ENCODE results near the gene TRMT1. TPM values are rescaled to one million over a fixed set of nuclear protein-coding genes. Genes with fewer than 3 reads are reported as not detected.

The TRMT1 gene
- total RNA-seq, 1 experiment from 2014 or later: 36.5 TPM

DNA sequence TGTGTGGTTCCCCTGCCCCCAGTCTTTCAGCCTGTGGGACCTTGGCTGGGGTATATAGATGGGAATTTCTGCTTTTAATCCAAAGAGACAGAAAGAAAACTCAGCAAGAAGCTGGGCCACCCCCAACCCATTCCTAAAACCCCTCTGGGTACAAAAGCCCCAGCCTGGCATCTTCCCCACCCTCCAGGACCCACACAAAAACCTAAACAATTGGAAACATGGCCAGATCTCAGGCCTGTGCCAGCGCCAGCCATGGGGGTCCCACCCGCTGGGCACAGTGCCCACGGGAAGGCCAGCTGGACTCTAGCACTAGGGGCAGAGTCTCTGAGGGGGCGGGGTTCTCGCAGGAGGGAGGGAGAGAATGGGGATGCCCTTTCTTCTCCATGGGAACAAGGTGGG lies 22.4 kb downstream of the TRMT1 start:
- Mint-ChIP-seq H3K27ac (ENCODE audit: unreplicated experiment) (no peak overlapping the region), H3K4me3 (ENCODE audit: low read depth, unreplicated experiment) (no peak overlapping the region), H3K4me1 (ENCODE audit: low read depth, unreplicated experiment) (no peaks in the 10 kb centered on the region), H3K9me3 (ENCODE audit: low read depth, unreplicated experiment) (no peaks in the 10 kb centered on the region), H3K27me3 (ENCODE audit: unreplicated experiment) (no peaks in the 10 kb centered on the region), H3K36me3 (ENCODE audit: insufficient read depth, unreplicated experiment) (peaks cover 14% of the 10 kb centered on the region)
- CTCF ChIA-PET: interaction anchor here (1.0 to 3.9 kb wide), 9 partner anchors 12 to 129 kb away, joined by 3 to 35 read pairs (median 7); no protein-coding TSS in a partner anchor
- DNase-seq: no peak
- BruUV-seq (replicated peaks): no TSS peak
- no peak for TF ChIP-seq CTCF (IDR thresholded peaks at IDR 0.05; ENCODE audit: unreplicated experiment)
- intact Hi-C loops (cut with micrococcal nuclease; ENCODE audit: unreplicated experiment): loop anchor here (5.0 kb wide), 1 partner anchor 117 kb away; no protein-coding TSS in a partner anchor

DNA sequence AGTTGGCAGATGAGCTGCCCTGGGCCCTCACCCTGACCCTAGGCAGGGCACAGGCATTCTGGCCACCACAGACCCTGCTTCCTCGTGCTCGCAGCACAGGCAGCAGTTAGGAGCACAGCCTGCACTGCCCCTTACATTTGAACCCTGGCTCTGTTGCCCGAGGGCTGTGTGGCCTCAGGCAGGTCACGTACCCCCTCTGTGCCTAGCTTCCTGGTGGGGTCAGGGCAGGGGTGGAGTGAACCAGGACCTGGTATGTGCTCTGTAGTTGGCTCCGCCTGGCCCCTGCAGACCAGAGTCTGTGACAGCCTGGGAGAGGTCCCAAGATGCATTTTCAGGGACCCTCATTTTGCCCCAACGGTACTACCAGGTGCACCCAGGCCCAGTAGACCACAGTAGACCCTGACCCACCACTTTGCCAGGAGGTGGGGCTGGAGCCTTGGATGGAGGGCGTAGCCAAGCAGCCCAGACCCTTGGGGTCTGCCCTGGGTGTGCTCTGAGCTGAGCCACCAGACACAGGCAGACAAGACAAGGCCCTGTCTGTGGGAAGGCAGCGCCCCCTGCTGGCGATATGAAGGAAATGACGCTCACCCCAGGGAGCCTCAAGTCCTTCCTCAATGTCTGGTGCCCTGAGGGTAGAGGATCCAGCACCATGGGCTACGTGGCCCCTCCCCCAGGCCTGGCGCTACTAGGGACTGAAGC lies 23.0 kb downstream of the TRMT1 start:
- BruUV-seq (replicated peaks): no TSS peak
- Mint-ChIP-seq H3K4me1 (ENCODE audit: low read depth, unreplicated experiment) (no peaks in the 10 kb centered on the region), H3K9me3 (ENCODE audit: low read depth, unreplicated experiment) (no peaks in the 10 kb centered on the region), H3K36me3 (ENCODE audit: insufficient read depth, unreplicated experiment) (peaks cover 18% of the 10 kb centered on the region), H3K27ac (ENCODE audit: unreplicated experiment) (no peak overlapping the region), H3K4me3 (ENCODE audit: low read depth, unreplicated experiment) (no peak overlapping the region), H3K27me3 (ENCODE audit: unreplicated experiment) (no peaks in the 10 kb centered on the region)
- intact Hi-C loops (cut with micrococcal nuclease; ENCODE audit: unreplicated experiment): loop anchor here (5.0 kb wide), 1 partner anchor 116 kb away; no protein-coding TSS in a partner anchor
- TF ChIP-seq CTCF (IDR thresholded peaks at IDR 0.05; ENCODE audit: unreplicated experiment): peak; percentile 83
- CTCF ChIA-PET: interaction anchor here (1.0 to 3.9 kb wide), 9 partner anchors 11 to 128 kb away, joined by 3 to 35 read pairs (median 7); no protein-coding TSS in a partner anchor
- DNase-seq: peak; percentile 71

- intact Hi-C loops (cut with micrococcal nuclease; ENCODE audit: unreplicated experiment): loop anchor here (5.0 kb wide), 1 partner anchor 115 kb away; no protein-coding TSS in a partner anchor
- DNase-seq: no peak
- no peaks in the 10 kb centered on the region for H3K27me3 Mint-ChIP-seq (ENCODE audit: unreplicated experiment)
- CTCF ChIA-PET: interaction anchor here (0.6 to 3.9 kb wide), 6 partner anchors 10 to 127 kb away, joined by 4 to 35 read pairs (median 12); no protein-coding TSS in a partner anchor
- no peaks in the 10 kb centered on the region for H3K4me1 Mint-ChIP-seq (ENCODE audit: low read depth, unreplicated experiment)
- TF ChIP-seq CTCF (IDR thresholded peaks at IDR 0.05; ENCODE audit: unreplicated experiment): no peak
- peaks cover 15% of the 10 kb centered on the region for H3K36me3 Mint-ChIP-seq (ENCODE audit: insufficient read depth, unreplicated experiment)
- BruUV-seq (replicated peaks): no TSS peak
- H3K9me3 Mint-ChIP-seq (ENCODE audit: low read depth, unreplicated experiment): no peaks in the 10 kb centered on the region
- H3K27ac Mint-ChIP-seq (ENCODE audit: unreplicated experiment): no peak overlapping the region
- no peak overlapping the region for H3K4me3 Mint-ChIP-seq (ENCODE audit: low read depth, unreplicated experiment)
These were observed 23.8 kb downstream of the TRMT1 start for GRCh38 chr19:13092606-13093235.

GRCh38 chr19:13092158-13092543 lies 24.4 kb downstream of the TRMT1 start:
- Mint-ChIP-seq H3K9me3 (ENCODE audit: low read depth, unreplicated experiment) (no peaks in the 10 kb centered on the region), H3K36me3 (ENCODE audit: insufficient read depth, unreplicated experiment) (peaks cover 14% of the 10 kb centered on the region), H3K4me3 (ENCODE audit: low read depth, unreplicated experiment) (no peak overlapping the region), H3K4me1 (ENCODE audit: low read depth, unreplicated experiment) (no peaks in the 10 kb centered on the region), H3K27ac (ENCODE audit: unreplicated experiment) (no peak overlapping the region), H3K27me3 (ENCODE audit: unreplicated experiment) (no peaks in the 10 kb centered on the region)
- no peak for TF ChIP-seq CTCF (IDR thresholded peaks at IDR 0.05; ENCODE audit: unreplicated experiment)
- no peak for DNase-seq
- BruUV-seq (replicated peaks): no TSS peak
- intact Hi-C loops (cut with micrococcal nuclease; ENCODE audit: unreplicated experiment): loop anchor here (5.0 kb wide), 1 partner anchor 115 kb away; no protein-coding TSS in a partner anchor
- CTCF ChIA-PET: interaction anchor here (0.6 kb wide), 1 partner anchor 115 kb away, joined by 4 read pairs; no protein-coding TSS in a partner anchor
